SK-N-SH (cell line): ENCODE results near the gene WHRN.

Experiments used
- EZH2phosphoT487 ChIP-seq: fragments of 200-600 bp; sonication (generic); IDR thresholded peaks from 2 replicates; pipeline ENCODE4 v1.6.1; 2017; ENCODE audit warnings: low read depth, mixed run types, mild to moderate bottlenecking, antibody characterized with exemption, moderate library complexity, borderline replicate concordance
- JUND ChIP-seq: IDR thresholded peaks from 2 replicates; pipeline ENCODE4 v1.4.0; 2012
- MEF2A ChIP-seq: IDR thresholded peaks from 2 replicates; pipeline ENCODE4 v1.4.0; 2012; ENCODE audit warnings: low read depth, borderline replicate concordance
- TF ChIP-seq, protein P1 (sequence below): IDR thresholded peaks from 2 replicates; pipeline ENCODE4 v1.6.1; 2012; ENCODE audit warnings: mild to moderate bottlenecking, low read depth, low read length, moderate library complexity
- TF ChIP-seq, protein P2 (sequence below): fragments of 200-600 bp; sonication (generic); IDR thresholded peaks from 2 replicates; pipeline ENCODE4 v1.6.1; 2017; ENCODE audit warnings: antibody characterized with exemption, mild to moderate bottlenecking, moderate library complexity

DNA sequence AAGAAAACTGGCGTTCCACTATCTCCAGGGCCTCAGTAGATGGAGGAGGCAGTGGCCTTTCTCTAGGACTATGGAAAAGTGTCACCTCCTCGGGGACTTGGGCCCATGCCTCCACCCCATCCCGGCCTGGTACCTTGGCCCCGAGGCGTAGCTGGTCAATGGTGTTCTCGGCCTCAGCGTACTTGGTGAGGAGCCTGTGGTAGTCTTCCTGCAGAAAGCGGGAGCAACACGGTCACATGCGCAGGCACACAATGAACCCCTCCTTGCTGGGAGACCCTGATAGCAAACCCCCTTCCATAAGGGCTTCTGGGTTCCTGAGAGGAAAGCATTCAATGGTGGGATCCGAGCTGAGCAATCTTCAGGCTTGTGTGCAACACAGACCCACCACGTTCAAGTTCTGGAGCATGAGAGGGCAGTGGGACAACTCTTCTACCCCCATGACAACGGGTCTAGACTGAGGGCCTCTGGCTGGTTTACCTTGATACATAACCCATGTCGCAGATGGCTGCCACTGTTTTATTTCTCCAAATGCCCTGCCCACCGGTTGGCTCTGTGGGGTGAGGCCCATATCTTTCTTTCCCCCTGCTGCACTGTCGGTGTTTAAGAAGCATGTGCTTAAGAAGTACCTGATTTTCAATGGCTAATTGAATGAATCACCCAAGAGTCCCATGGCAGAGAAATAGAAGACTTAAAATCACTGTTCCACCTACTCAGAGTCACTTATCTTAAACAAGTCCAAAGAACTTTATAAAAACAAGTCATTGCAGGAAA lies 131.1 kb downstream of the WHRN start:
- TF ChIP-seq MEF2A = no peak
- no peak for TF ChIP-seq EZH2phosphoT487
- TF ChIP-seq, protein P1, sequence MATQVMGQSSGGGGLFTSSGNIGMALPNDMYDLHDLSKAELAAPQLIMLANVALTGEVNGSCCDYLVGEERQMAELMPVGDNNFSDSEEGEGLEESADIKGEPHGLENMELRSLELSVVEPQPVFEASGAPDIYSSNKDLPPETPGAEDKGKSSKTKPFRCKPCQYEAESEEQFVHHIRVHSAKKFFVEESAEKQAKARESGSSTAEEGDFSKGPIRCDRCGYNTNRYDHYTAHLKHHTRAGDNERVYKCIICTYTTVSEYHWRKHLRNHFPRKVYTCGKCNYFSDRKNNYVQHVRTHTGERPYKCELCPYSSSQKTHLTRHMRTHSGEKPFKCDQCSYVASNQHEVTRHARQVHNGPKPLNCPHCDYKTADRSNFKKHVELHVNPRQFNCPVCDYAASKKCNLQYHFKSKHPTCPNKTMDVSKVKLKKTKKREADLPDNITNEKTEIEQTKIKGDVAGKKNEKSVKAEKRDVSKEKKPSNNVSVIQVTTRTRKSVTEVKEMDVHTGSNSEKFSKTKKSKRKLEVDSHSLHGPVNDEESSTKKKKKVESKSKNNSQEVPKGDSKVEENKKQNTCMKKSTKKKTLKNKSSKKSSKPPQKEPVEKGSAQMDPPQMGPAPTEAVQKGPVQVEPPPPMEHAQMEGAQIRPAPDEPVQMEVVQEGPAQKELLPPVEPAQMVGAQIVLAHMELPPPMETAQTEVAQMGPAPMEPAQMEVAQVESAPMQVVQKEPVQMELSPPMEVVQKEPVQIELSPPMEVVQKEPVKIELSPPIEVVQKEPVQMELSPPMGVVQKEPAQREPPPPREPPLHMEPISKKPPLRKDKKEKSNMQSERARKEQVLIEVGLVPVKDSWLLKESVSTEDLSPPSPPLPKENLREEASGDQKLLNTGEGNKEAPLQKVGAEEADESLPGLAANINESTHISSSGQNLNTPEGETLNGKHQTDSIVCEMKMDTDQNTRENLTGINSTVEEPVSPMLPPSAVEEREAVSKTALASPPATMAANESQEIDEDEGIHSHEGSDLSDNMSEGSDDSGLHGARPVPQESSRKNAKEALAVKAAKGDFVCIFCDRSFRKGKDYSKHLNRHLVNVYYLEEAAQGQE = no peak
- TF ChIP-seq, protein P2, sequence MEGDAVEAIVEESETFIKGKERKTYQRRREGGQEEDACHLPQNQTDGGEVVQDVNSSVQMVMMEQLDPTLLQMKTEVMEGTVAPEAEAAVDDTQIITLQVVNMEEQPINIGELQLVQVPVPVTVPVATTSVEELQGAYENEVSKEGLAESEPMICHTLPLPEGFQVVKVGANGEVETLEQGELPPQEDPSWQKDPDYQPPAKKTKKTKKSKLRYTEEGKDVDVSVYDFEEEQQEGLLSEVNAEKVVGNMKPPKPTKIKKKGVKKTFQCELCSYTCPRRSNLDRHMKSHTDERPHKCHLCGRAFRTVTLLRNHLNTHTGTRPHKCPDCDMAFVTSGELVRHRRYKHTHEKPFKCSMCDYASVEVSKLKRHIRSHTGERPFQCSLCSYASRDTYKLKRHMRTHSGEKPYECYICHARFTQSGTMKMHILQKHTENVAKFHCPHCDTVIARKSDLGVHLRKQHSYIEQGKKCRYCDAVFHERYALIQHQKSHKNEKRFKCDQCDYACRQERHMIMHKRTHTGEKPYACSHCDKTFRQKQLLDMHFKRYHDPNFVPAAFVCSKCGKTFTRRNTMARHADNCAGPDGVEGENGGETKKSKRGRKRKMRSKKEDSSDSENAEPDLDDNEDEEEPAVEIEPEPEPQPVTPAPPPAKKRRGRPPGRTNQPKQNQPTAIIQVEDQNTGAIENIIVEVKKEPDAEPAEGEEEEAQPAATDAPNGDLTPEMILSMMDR = no peak
- TF ChIP-seq JUND = no peak
